H9 (cell line): ENCODE measurements around the gene USH2A. TPM values are rescaled to one million over a fixed set of nuclear protein-coding genes. Genes with fewer than 3 reads are reported as not detected.

ENCODE experiments used
- DNase-seq: peaks from one replicate; pipeline ENCODE4 v3.0.0-alpha.2; 2017
- H2AFZ ChIP-seq: one replicate; pipeline ENCODE4 v1.6.1; 2013; ENCODE audit warnings: mild to moderate bottlenecking, low read length, control low read depth, moderate library complexity
- H2AK5ac ChIP-seq: 2 replicates; pipeline ENCODE4 v1.6.1; 2013; ENCODE audit warnings: low read length, control low read depth, mixed read lengths; ENCODE audit not compliant: insufficient read length
- H2BK120ac ChIP-seq: one replicate; pipeline ENCODE4 v1.6.1; 2013; ENCODE audit warnings: low read depth, mild to moderate bottlenecking, low read length, control low read depth, inconsistent platforms; ENCODE audit not compliant: poor library complexity, severe bottlenecking
- H2BK12ac ChIP-seq: 2 replicates; pipeline ENCODE4 v1.6.1; 2013; ENCODE audit warnings: low read length, control low read depth, mixed read lengths, low read depth; ENCODE audit not compliant: insufficient read length
- H2BK15ac ChIP-seq: 2 replicates; pipeline ENCODE4 v1.6.1; 2013; ENCODE audit warnings: low read depth, low read length, control low read depth
- H2BK20ac ChIP-seq: one replicate; pipeline ENCODE4 v1.6.1; 2013; ENCODE audit warnings: low read depth, mild to moderate bottlenecking, low read length, control low read depth, inconsistent platforms; ENCODE audit not compliant: poor library complexity, severe bottlenecking
- H2BK5ac ChIP-seq: 2 replicates; pipeline ENCODE4 v1.6.1; 2013; ENCODE audit warnings: low read length, control low read depth, mixed read lengths; ENCODE audit not compliant: insufficient read length
- H3K14ac ChIP-seq: 2 replicates; pipeline ENCODE4 v1.6.1; 2013; ENCODE audit warnings: low read length, control low read depth; ENCODE audit not compliant: insufficient read depth
- H3K18ac ChIP-seq: 2 replicates; pipeline ENCODE4 v1.6.1; 2013; ENCODE audit warnings: low read depth, mild to moderate bottlenecking, mixed read lengths, low read length, control low read depth; ENCODE audit not compliant: insufficient read length
- H3K23ac ChIP-seq: 2 replicates; pipeline ENCODE4 v1.6.1; 2013; ENCODE audit warnings: low read length, control low read depth, mixed read lengths, low read depth; ENCODE audit not compliant: insufficient read length
- H3K23me2 ChIP-seq: 2 replicates; pipeline ENCODE4 v1.6.1; 2013; ENCODE audit warnings: low read depth, mild to moderate bottlenecking, mixed read lengths, low read length, control low read depth; ENCODE audit not compliant: insufficient read length, poor library complexity, severe bottlenecking
- H3K27ac ChIP-seq: 2 replicates; pipeline ENCODE4 v1.5.1; 2013; ENCODE audit warnings: low read length, control low read depth, mixed read lengths, low read depth; ENCODE audit not compliant: insufficient read length
- H3K27me3 ChIP-seq: 2 replicates; pipeline ENCODE4 v1.6.1; 2013; ENCODE audit warnings: low read length, control low read depth, inconsistent platforms; ENCODE audit not compliant: insufficient read depth
- H3K4ac ChIP-seq: 2 replicates; pipeline ENCODE4 v1.6.1; 2013; ENCODE audit warnings: low read depth, mild to moderate bottlenecking, control low read depth, inconsistent platforms, low read length, moderate library complexity
- H3K4me1 ChIP-seq: 2 replicates; pipeline ENCODE4 v1.6.1; 2013; ENCODE audit warnings: low read length, control low read depth, inconsistent platforms; ENCODE audit not compliant: insufficient read depth
- H3K4me2 ChIP-seq: 2 replicates; pipeline ENCODE4 v1.6.1; 2013; ENCODE audit warnings: low read length, control low read depth, mixed read lengths; ENCODE audit not compliant: insufficient read length, insufficient read depth
- H3K56ac ChIP-seq: 2 replicates; pipeline ENCODE4 v1.6.1; 2013; ENCODE audit warnings: low read depth, mild to moderate bottlenecking, mixed read lengths, low read length, control low read depth; ENCODE audit not compliant: insufficient read length
- H3K79me1 ChIP-seq: 2 replicates; pipeline ENCODE4 v1.6.1; 2013; ENCODE audit warnings: low read depth, mild to moderate bottlenecking, moderate library complexity, low read length, control low read depth, inconsistent platforms; ENCODE audit not compliant: insufficient read depth, poor library complexity, severe bottlenecking
- H3K79me2 ChIP-seq: 2 replicates; pipeline ENCODE4 v1.6.1; 2013; ENCODE audit warnings: low read length, control low read depth, inconsistent platforms; ENCODE audit not compliant: insufficient read depth
- H3K9ac ChIP-seq: 2 replicates; pipeline ENCODE4 v1.6.1; 2013; ENCODE audit warnings: low read length, control low read depth, mixed read lengths; ENCODE audit not compliant: insufficient read length; ENCODE audit errors: extremely low read depth
- H3K9me3 ChIP-seq: one replicate; pipeline ENCODE4 v1.6.1; 2013; ENCODE audit warnings: low read depth, low read length, inconsistent platforms; ENCODE audit not compliant: control insufficient read depth
- H3T11ph ChIP-seq: one replicate; pipeline ENCODE4 v1.6.1; 2013; ENCODE audit warnings: mild to moderate bottlenecking, low read length, control low read depth, inconsistent platforms
- H4K20me1 ChIP-seq: one replicate; pipeline ENCODE4 v1.6.1; 2013; ENCODE audit not compliant: control insufficient read depth, insufficient read length, insufficient read depth
- H4K5ac ChIP-seq: 2 replicates; pipeline ENCODE4 v1.6.1; 2013; ENCODE audit warnings: low read depth, mild to moderate bottlenecking, mixed read lengths, low read length, control low read depth; ENCODE audit not compliant: insufficient read length
- H4K8ac ChIP-seq: replicated peaks from 2 replicates; pipeline ENCODE4 v1.6.1; 2013; ENCODE audit warnings: low read length, control low read depth, mixed read lengths, low read depth; ENCODE audit not compliant: insufficient read length
- H4K91ac ChIP-seq: 2 replicates; pipeline ENCODE4 v1.6.1; 2013; ENCODE audit warnings: low read depth, mild to moderate bottlenecking, moderate library complexity, mixed read lengths, low read length, control low read depth; ENCODE audit not compliant: insufficient read length
- H3K27ac Mint-ChIP-seq, 3 experiments: 2 replicates in 2 of 3; 3 replicates in 1 of 3; pipeline ENCODE4 v1.8.0; 2020 to 2021; ENCODE audit warnings: mixed read lengths in 3 of 3, mild to moderate bottlenecking in 1 of 3, moderate library complexity in 1 of 3
- H3K27me3 Mint-ChIP-seq: 2 replicates; pipeline ENCODE4 v1.8.0; 2021; ENCODE audit warnings: low read depth, mild to moderate bottlenecking, moderate library complexity, mixed read lengths
- H3K36me3 Mint-ChIP-seq, 3 experiments: 2 replicates in 2 of 3; 3 replicates in 1 of 3; pipeline ENCODE4 v1.8.0; 2020 to 2021; ENCODE audit warnings: low read depth in 3 of 3, mixed read lengths in 3 of 3; ENCODE audit not compliant: insufficient read depth in 1 of 3
- H3K4me1 Mint-ChIP-seq, 2 experiments: 2 replicates each; pipeline ENCODE4 v1.8.0; 2020; ENCODE audit warnings: mixed read lengths in 2 of 2
- H3K4me3 Mint-ChIP-seq, 2 experiments: 2 replicates in 1 of 2; 3 replicates in 1 of 2; pipeline ENCODE4 v1.8.0; 2020 to 2021; ENCODE audit warnings: mild to moderate bottlenecking in 2 of 2, mixed read lengths in 2 of 2, moderate library complexity in 1 of 2
- H3K9me3 Mint-ChIP-seq, 2 experiments: 2 replicates in 1 of 2; 3 replicates in 1 of 2; pipeline ENCODE4 v1.8.0; 2020; ENCODE audit warnings: mild to moderate bottlenecking in 2 of 2, mixed read lengths in 2 of 2, moderate library complexity in 1 of 2
- CTCF ChIP-seq: fragments of 200-600 bp; sonication (generic); conservative IDR thresholded peaks from 3 replicates; pipeline ENCODE4 v1.8.0; 2021; ENCODE audit warnings: antibody characterized with exemption, mild to moderate bottlenecking
- total RNA-seq: library from RNA; stranded (reverse); gene quantifications from 2 replicates; pipeline ENCODE4 v1.2.1, GENCODE V29; 2021

USH2A gene
- total RNA-seq, 1 experiment from 2014 or later = 0.11 TPM

GRCh38 chr1:216303690-216304089, 119.6 kb downstream of the USH2A start:
- TF ChIP-seq CTCF = no peak
- Mint-ChIP-seq H3K36me3 (no peaks in the 10 kb centered on the region; a peak in 1 of 7 replicates), H3K4me1 (peaks cover 11 to 12% of the 10 kb centered on the region in 2 experiments), H3K27ac (no peak overlapping the region), H3K27me3 (no peaks in the 10 kb centered on the region), H3K4me3 (no peak overlapping the region), H3K9me3 (no peaks in the 10 kb centered on the region; a peak in 1 of 5 replicates)
- H2BK5ac ChIP-seq = no peak overlapping the region
- H4K20me1 ChIP-seq = no peaks in the 10 kb centered on the region
- no peak overlapping the region for H2BK15ac ChIP-seq
- no peak overlapping the region for H2BK12ac ChIP-seq
- no peak overlapping the region for H2AFZ ChIP-seq
- H4K8ac ChIP-seq = no peak overlapping the region
- H2AK5ac ChIP-seq = no peak overlapping the region
- H3K79me1 ChIP-seq = no peaks in the 10 kb centered on the region
- no peaks in the 10 kb centered on the region for H3K23me2 ChIP-seq
- H3K4ac ChIP-seq = no peak overlapping the region
- no peak overlapping the region for H3K27ac ChIP-seq
- H3K56ac ChIP-seq = no peak overlapping the region
- H3K9me3 ChIP-seq = no peaks in the 10 kb centered on the region
- no peak overlapping the region for H4K5ac ChIP-seq
- no peak overlapping the region for H2BK20ac ChIP-seq
- no peak overlapping the region for H4K91ac ChIP-seq
- no peaks in the 10 kb centered on the region for H3K79me2 ChIP-seq
- H3K27me3 ChIP-seq = no peaks in the 10 kb centered on the region
- no peaks in the 10 kb centered on the region for H3K4me1 ChIP-seq
- no peak overlapping the region for H2BK120ac ChIP-seq
- no peak overlapping the region for H3K9ac ChIP-seq
- no peak for DNase-seq
- no peak overlapping the region for H3K14ac ChIP-seq
- H3T11ph ChIP-seq = no peak overlapping the region
- H3K18ac ChIP-seq = no peak overlapping the region
- H3K4me2 ChIP-seq = no peak overlapping the region
- H3K23ac ChIP-seq = no peak overlapping the region
